Keratinocyte (primary cell): ENCODE measurements around the gene CLMN. TPM values are rescaled to one million over a fixed set of nuclear protein-coding genes. Genes with fewer than 3 reads are reported as not detected.

Source experiments
- DNase-seq: peaks from one replicate; pipeline ENCODE4 v3.0.0-alpha.2; 2011; ENCODE audit warnings: low read depth, missing footprints, low spot score
- FAIRE-seq: peaks from 2 replicates; lab custom pipeline; 2011; peaks lifted over from hg19 to GRCh38; lab: Jason Lieb, UNC
- H2AFZ ChIP-seq: 2 replicates; pipeline ENCODE4 v1.6.0; 2012; ENCODE audit warnings: low read length, control low read depth, inconsistent platforms; ENCODE audit not compliant: control insufficient read depth
- H3K27ac ChIP-seq: 2 replicates; pipeline ENCODE4 v1.5.1; 2011; ENCODE audit warnings: low read length; ENCODE audit not compliant: control insufficient read depth, insufficient read depth
- H3K27me3 ChIP-seq: 3 replicates; pipeline ENCODE4 v1.6.0; 2011; ENCODE audit warnings: low read length; ENCODE audit not compliant: control insufficient read depth, insufficient read depth; ENCODE audit errors: extremely low read depth
- H3K36me3 ChIP-seq, 2 experiments: 2 replicates in 1 of 2; 3 replicates in 1 of 2; pipeline ENCODE4 v1.5.1; 2011; ENCODE audit warnings: low read length in 2 of 2, mild to moderate bottlenecking in 1 of 2; ENCODE audit not compliant: control insufficient read depth in 2 of 2, insufficient read depth in 2 of 2; ENCODE audit errors: extremely low read depth in 1 of 2
- H3K4me1 ChIP-seq: 3 replicates; pipeline ENCODE4 v1.5.1; 2011; ENCODE audit warnings: low read length; ENCODE audit not compliant: control insufficient read depth, insufficient read depth; ENCODE audit errors: extremely low read depth
- H3K4me2 ChIP-seq: 3 replicates; pipeline ENCODE4 v1.6.0; 2011; ENCODE audit warnings: low read depth, low read length; ENCODE audit not compliant: control insufficient read depth, insufficient read depth; ENCODE audit errors: extremely low read depth
- H3K4me3 ChIP-seq, 3 experiments: fragments of 200-600 bp in 1 of 3; sonication (generic) in 1 of 3; 2 replicates in 2 of 3; 3 replicates in 1 of 3; pipeline ENCODE4 v1.5.1; 2011 to 2016; ENCODE audit warnings: low read length in 3 of 3, mild to moderate bottlenecking in 3 of 3, control low read depth in 2 of 3, inconsistent platforms in 1 of 3, low read depth in 1 of 3, mixed read lengths in 1 of 3, mixed run types in 1 of 3, moderate library complexity in 1 of 3; ENCODE audit not compliant: control insufficient read depth in 2 of 3, insufficient read depth in 2 of 3; ENCODE audit errors: extremely low read depth in 1 of 3
- H3K79me2 ChIP-seq: 2 replicates; pipeline ENCODE4 v1.6.0; 2012; ENCODE audit warnings: low read length; ENCODE audit not compliant: control insufficient read depth, insufficient read depth
- H3K9ac ChIP-seq: 3 replicates; pipeline ENCODE4 v1.6.0; 2011; ENCODE audit warnings: low read length; ENCODE audit not compliant: control insufficient read depth, insufficient read depth; ENCODE audit errors: extremely low read depth
- H3K9me1 ChIP-seq: 3 replicates; pipeline ENCODE4 v1.6.0; 2011; ENCODE audit warnings: low read length; ENCODE audit not compliant: control insufficient read depth, insufficient read depth; ENCODE audit errors: extremely low read depth
- H3K9me3 ChIP-seq: 2 replicates; pipeline ENCODE4 v1.5.1; 2012; ENCODE audit warnings: low read depth, low read length; ENCODE audit not compliant: control insufficient read depth
- H4K20me1 ChIP-seq: 3 replicates; pipeline ENCODE4 v1.6.0; 2011; ENCODE audit warnings: low read length; ENCODE audit not compliant: control insufficient read depth, insufficient read depth; ENCODE audit errors: extremely low read depth
- EZH2 ChIP-seq: IDR thresholded peaks from one replicate; pipeline ENCODE4 v1.6.1; 2012; ENCODE audit warnings: inconsistent platforms, mild to moderate bottlenecking, low read length, moderate library complexity
- dilution Hi-C: fragments of 300-500 bp; cut with MboI; formaldehyde crosslinking; loops from one replicate; pipeline ENCODE4 v1.7.0; 2020; ENCODE audit warnings: low sequenced_read_pairs; ENCODE audit not compliant: extremely low pct_ligation_motif_present
- polyA plus RNA-seq, 5 experiments: library from polyadenylated mRNA; depleted of rRNA in 3 of 5; stranded (reverse) in 3 of 5; stranded (forward) in 1 of 5; unstranded in 1 of 5; fragments of >200 nt; gene quantifications; 1 replicate in 1 of 5; 2 replicates in 3 of 5; 3 replicates in 1 of 5; pipeline versions ENCODE4 v1.2.1 to v1.2.3, GENCODE V29; 2011 to 2012; ENCODE audit warnings: missing spikeins in 2 of 5, low read depth in 1 of 5, low replicate concordance in 1 of 5
- TF ChIP-seq, protein P1 (sequence below), 3 experiments: IDR thresholded peaks in 1 of 3; conservative IDR thresholded peaks in 1 of 3; optimal IDR thresholded peaks in 1 of 3; 2 replicates in 2 of 3; 3 replicates in 1 of 3; pipeline versions ENCODE3 to v1.5.1; 2011; ENCODE audit warnings: low read length in 3 of 3, mild to moderate bottlenecking in 3 of 3, moderate library complexity in 2 of 3, control low read depth in 1 of 3, inconsistent platforms in 1 of 3; ENCODE audit not compliant: insufficient read depth in 2 of 3; ENCODE audit errors: extremely low read depth in 1 of 3

CLMN gene
- polyA plus RNA-seq, 1 donor (not counting 4 experiments of a cell fraction or from before 2014, with no cell fraction given): 6.1 TPM

DNA sequence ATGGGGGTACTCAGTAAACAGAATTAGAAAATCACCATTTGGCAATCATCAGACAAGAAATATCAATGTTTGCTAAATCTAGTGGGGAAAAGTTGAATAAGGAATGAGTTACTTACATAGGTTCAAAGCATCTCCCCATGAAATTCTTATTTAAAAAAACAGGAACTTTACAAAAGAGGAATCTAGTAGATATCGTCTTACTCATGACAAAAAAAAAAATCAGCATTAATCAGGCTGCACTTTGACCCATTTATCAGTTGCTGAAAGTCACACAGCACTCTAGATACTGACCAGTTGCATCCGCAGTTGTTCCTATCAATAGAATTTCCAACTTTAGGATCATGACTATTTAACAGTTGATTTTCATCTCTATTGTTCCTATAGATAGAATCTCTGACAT is 156.6 kb downstream of the CLMN start:
- H3K27me3 ChIP-seq: no peaks in the 10 kb centered on the region
- no peaks in the 10 kb centered on the region for H4K20me1 ChIP-seq
- H3K9me1 ChIP-seq: no peaks in the 10 kb centered on the region
- dilution Hi-C loops: no loop called here
- no peak for FAIRE-seq
- H3K9me3 ChIP-seq: peaks cover 2% of the 10 kb centered on the region
- H3K4me3 ChIP-seq: no peak overlapping the region
- TF ChIP-seq, protein P1, sequence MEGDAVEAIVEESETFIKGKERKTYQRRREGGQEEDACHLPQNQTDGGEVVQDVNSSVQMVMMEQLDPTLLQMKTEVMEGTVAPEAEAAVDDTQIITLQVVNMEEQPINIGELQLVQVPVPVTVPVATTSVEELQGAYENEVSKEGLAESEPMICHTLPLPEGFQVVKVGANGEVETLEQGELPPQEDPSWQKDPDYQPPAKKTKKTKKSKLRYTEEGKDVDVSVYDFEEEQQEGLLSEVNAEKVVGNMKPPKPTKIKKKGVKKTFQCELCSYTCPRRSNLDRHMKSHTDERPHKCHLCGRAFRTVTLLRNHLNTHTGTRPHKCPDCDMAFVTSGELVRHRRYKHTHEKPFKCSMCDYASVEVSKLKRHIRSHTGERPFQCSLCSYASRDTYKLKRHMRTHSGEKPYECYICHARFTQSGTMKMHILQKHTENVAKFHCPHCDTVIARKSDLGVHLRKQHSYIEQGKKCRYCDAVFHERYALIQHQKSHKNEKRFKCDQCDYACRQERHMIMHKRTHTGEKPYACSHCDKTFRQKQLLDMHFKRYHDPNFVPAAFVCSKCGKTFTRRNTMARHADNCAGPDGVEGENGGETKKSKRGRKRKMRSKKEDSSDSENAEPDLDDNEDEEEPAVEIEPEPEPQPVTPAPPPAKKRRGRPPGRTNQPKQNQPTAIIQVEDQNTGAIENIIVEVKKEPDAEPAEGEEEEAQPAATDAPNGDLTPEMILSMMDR (optimal IDR thresholded peaks at IDR 0.05 in 1 of 3, IDR thresholded peaks at IDR 0.05 in 1 of 3, conservative IDR thresholded peaks at IDR 0.05 in 1 of 3; ENCODE audit: extremely low read depth in 1 of 3, insufficient read depth in 2 of 3, low read length in 3 of 3): no peak
- TF ChIP-seq EZH2: no peak
- H3K27ac ChIP-seq: no peak overlapping the region
- H3K4me2 ChIP-seq: no peak overlapping the region
- no peak overlapping the region for H2AFZ ChIP-seq
- H3K79me2 ChIP-seq: no peaks in the 10 kb centered on the region
- no peak overlapping the region for H3K9ac ChIP-seq
- DNase-seq: no peak
- no peaks in the 10 kb centered on the region for H3K36me3 ChIP-seq
- H3K4me1 ChIP-seq: peaks cover 3% of the 10 kb centered on the region

DNA sequence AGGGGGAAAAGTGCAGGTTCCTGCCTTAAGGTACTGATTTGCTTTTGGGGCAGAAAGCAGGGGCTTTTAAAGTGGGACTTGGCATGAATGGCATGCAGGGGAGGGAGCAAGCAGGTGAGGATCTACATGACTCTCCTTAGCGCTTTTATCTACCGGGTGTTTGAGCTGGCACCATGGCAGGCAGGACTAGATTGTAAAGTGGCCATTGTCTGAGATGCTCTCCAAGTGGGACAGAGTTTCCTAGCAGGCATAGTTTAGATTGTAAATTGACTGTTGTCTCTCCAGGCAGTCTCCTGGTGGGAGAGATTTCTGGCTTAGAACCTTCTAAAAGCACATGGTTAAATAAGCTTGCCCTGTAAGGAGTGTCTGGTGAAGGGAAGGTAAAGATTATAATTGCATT is 157.1 kb downstream of the CLMN start:
- Histone ChIP-seq H3K36me3 (no peaks in the 10 kb centered on the region), H3K9me1 (no peaks in the 10 kb centered on the region), H3K79me2 (no peaks in the 10 kb centered on the region), H3K4me1 (peaks cover 5% of the 10 kb centered on the region), H3K9me3 (peaks cover 2% of the 10 kb centered on the region), H4K20me1 (no peaks in the 10 kb centered on the region), H3K4me3 (no peak overlapping the region), H3K27me3 (no peaks in the 10 kb centered on the region), H3K27ac (no peak overlapping the region), H2AFZ (no peak overlapping the region), H3K4me2 (no peak overlapping the region), H3K9ac (no peak overlapping the region)
- no peak for FAIRE-seq
- TF ChIP-seq, protein P1 (optimal IDR thresholded peaks at IDR 0.05 in 1 of 3, IDR thresholded peaks at IDR 0.05 in 1 of 3, conservative IDR thresholded peaks at IDR 0.05 in 1 of 3; ENCODE audit: extremely low read depth in 1 of 3, insufficient read depth in 2 of 3, low read length in 3 of 3): no peak
- TF ChIP-seq EZH2: no peak
- dilution Hi-C loops: no loop called here
- DNase-seq: no peak
